Activated CD4-positive, alpha-beta T cell treated with anti-CD3 and anti-CD28 coated beads for 24 hours (primary cell): Measurements from ENCODE around the gene SOHLH2.

ENCODE experiments used
- DNase-seq, 2 donors: peaks; one replicate each; pipeline ENCODE4 v3.0.0-alpha.2; 2020; ENCODE audit warnings: low read depth in 2 of 2

Gene SOHLH2

DNA sequence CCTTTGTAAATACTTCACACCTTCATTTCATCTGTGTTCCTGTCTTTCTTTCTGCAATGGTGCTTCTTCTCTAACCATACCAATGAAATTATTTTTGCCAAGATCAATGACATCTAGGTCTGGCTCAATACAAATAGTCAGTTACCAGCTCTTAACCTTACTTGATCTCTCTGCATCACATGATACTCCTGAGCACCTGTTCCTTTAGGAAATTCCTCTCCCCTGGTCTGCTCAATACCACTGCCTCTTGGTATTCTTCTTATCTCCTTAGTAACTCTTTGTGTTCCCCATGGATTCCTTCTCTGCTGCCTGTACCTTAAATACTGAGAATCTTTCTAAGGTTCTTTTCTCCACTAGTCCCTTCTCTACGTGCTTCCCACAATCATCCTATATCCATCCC is 25.9 kb downstream of the SOHLH2 start:
- no peak for DNase-seq

DNA sequence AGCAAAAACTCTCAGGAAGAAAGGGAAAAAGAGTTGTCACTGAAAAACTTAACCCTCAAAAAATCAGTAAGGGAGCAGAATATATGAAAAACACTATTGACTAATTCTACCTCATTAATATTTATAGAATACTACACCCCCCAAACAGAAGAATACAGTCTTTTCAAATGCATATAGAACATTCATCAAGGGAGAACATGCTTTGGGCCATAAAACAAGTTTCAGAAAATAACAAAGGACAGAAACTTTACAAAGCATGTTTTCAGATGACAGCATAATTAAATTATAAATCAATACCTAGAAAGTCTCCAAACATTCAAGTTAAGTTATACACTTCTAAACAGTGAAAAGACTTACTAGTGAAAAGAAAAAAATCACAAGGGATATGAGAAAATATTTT is 30.5 kb downstream of the SOHLH2 start:
- DNase-seq: no peak

- DNase-seq: no peak
Observed at GRCh38 chr13:36175621-36176020, 38.7 kb downstream of the SOHLH2 start.

DNA sequence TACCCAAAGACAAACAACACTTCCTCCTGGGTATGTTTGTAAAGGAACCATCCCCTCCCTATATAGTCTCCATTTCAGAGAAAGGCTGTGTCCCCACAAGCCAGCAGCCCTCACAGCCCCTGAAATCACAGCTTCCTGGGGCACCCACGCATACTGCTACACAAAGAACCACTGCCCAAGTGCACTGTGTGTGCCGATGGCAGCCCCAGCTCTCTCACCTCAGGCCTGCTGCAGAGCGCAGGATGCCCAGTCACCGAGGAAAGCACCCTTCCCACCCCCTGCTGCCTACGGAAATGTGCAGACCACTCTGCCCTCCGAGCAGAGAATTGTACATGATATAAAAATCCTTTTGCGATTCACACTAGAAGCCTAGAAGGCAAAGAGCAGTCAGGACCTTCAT is 39.4 kb downstream of the SOHLH2 start:
- DNase-seq: no peak

DNA sequence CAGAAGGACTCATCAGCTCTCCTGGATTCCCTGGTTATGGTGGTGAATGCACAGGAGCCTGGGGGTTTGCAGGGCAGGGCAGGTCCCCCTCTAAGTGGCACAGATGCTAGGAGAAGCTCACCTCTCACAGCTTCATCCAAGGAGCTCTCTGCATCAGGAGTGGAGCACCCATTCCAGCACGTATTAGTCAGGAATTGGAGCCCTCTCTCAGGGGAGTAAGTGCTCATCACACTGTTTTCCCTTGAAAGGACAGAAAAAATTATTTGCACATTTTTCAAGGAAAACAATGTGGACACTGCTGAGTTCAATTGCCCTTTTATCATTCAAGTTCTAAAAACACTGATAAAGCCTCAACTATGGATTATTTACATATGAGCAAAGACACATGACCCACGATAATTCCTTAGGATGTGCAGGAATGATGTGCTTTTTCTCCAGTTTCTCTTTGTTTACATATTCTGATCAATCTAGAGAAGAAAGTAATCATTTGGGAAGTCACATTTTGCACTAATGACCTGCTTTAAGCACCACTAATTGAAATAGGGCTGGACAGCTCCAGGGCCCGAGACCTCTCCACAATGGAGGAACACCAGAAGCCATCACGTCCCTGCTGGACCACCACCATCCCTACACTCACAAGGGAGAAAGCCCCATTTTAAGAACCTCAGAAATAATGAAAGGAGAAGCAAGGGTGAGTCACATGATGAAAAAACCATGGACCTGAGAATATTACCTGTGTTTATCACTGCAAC is 40.6 kb downstream of the SOHLH2 start:
- no peak for DNase-seq

- DNase-seq: no peak
Observed at GRCh38 chr13:36166046-36166445, 48.3 kb downstream of the SOHLH2 start.

- no peak for DNase-seq
Observed at GRCh38 chr13:36163809-36164308, 50.5 kb downstream of the SOHLH2 start.

DNA sequence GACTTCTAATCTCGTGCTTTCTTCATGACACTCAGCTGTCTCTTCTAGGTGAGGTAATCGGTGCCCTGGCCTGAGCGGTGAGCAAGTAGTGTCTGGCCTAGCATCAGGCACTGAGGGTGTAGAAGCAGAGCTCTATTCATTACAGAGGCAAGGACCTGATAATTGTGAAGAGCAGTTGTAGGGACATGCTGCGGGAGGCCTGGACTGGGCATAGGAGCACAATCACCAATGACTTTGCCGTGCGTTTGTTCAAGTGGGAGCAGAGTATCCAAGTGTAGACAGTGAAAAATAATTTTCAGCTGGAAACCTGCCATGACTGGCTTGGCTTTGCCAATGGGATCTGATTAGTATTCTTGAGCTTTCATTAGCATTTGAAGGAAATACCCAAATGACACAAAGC is 51.1 kb downstream of the SOHLH2 start:
- no peak for DNase-seq

- no peak for DNase-seq
Observed at GRCh38 chr13:36160297-36160696, 54.1 kb downstream of the SOHLH2 start.

DNA sequence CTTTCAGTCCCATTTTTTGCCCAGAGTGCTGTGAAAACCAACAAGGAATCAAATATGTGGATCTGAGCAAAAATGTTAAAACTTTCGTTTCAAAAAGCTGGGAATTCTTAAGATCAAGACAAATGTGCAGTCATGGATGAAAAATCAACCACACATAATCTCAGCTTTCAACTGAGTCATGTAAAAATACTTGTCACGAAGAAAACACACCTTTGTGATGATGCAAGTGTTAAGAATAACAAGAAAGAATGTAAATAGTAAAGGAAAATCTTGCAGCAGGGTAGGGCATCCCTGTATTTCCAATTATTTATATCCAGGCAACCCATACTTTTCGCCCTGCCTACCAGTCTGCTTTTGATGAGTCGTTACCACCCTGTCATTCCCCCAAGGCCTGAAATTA is 55.7 kb downstream of the SOHLH2 start:
- DNase-seq: no peak

DNA sequence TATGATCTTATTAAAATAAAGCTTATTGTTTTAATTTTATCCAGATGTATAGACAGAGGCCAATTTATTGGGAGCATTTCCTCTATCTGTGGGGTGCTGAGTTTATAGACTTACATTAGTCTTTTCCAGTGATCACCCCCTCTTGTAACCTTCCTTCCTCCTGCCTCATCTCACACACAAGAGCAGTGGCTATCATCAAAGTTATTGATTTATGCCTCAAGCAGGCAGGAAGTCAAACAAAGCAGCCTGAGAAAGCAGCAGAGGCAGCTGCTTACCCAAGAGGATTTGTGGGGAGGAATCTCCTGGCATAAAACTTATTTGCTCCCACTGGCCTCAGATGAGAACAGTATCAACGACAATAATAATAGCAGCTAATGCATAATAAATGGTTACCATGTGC is 56.9 kb downstream of the SOHLH2 start:
- no peak for DNase-seq

GRCh38 chr13:36154567-36155291 is 59.6 kb downstream of the SOHLH2 start:
- DNase-seq: no peak

- no peak for DNase-seq
Observed at GRCh38 chr13:36151591-36151990, 62.8 kb downstream of the SOHLH2 start.

DNA sequence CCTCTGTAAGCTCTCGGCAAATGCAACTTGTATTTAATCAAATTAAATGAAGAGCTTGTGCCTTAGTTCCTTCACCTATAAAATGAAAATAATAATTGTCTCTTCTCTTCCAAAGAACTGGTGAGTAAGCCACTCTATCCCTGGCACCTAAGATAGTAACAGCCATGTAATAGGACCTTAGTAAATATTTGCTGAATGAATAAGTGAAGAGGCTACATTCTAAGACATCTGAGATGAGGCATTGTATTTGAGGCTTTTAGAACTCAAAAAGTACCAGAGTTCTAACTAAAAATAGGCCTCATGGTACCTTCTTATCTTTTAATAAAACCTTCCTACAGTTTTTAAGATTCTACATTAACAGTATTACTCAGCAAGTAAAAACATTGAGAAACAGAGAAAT is 65.9 kb downstream of the SOHLH2 start:
- no peak for DNase-seq

DNA sequence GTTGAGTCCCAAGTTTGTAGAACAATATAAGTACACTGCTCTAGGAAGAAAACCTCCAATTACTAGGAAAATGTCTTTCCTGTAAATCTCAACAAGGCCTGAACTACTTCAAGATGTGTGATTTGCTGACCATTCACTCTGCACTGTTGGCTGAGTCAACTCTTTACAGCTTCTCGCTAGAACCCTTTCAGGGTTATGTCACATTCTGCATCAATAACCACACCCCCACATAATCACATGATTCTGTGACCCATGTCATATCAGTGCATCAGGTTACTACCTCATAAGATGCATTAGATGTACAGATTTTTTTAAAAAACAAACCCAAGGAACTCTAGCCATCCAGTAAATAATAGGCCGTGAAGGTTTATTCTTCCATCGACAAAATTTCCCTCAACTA is 67.0 kb downstream of the SOHLH2 start:
- DNase-seq: no peak

- DNase-seq: no peak
Observed at GRCh38 chr13:36146511-36147269, 67.7 kb downstream of the SOHLH2 start.

- no peak for DNase-seq
Observed at GRCh38 chr13:36143738-36144137, 70.6 kb downstream of the SOHLH2 start.

GRCh38 chr13:36142735-36143134 is 71.6 kb downstream of the SOHLH2 start:
- DNase-seq: no peak

GRCh38 chr13:36135876-36136275 is 78.5 kb downstream of the SOHLH2 start:
- no peak for DNase-seq

GRCh38 chr13:36134632-36135031 is 79.7 kb downstream of the SOHLH2 start:
- no peak for DNase-seq

GRCh38 chr13:36133950-36134626 is 80.3 kb downstream of the SOHLH2 start:
- DNase-seq: no peak

DNA sequence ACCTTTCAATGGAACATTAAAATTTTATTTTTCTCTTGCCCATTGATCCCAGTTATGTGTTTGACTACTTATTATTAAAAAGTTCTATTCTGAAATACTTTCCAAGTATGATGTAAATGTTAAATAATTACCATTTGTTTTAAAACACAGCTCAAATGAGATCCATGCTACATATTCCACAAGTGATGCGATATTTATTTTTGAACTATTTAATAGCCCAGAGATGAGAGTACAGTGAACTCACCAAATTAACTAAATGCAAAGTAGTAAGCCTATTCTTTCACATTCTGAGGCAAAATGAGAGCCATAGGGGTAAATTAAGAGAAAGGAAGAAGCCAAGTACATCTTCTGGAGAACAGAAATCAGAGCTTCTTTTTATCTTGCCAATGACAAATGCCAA is 82.0 kb downstream of the SOHLH2 start:
- DNase-seq: no peak
